Activated naive CD4-positive, alpha-beta T cell treated with anti-CD3 and anti-CD28 coated beads, Interleukin-2, amount 10 ng/mL, durations not matched to agents 7 days and 5 days (primary cell): ENCODE results near the gene CYTIP.
A peak's percentile ranks its signal among the peaks of the same experiment; 100 is the strongest.

Source experiments
- CTCF ChIA-PET: fragments of 350-600 bp; sonication (Branson Sonifier 250); formaldehyde crosslinking; loops from one replicate; lab custom pipeline; 2021; ENCODE audit warnings: antibody characterized with exemption; lab: Charles Lee
- DNase-seq: peaks from one replicate; pipeline ENCODE4 v3.0.0-alpha.2; 2020
- H3K27ac Mint-ChIP-seq: one replicate; pipeline ENCODE4 v1.8.0; 2021; ENCODE audit warnings: mild to moderate bottlenecking, moderate library complexity, mixed read lengths
- H3K27me3 Mint-ChIP-seq: one replicate; pipeline ENCODE4 v1.8.0; 2021; ENCODE audit warnings: mild to moderate bottlenecking, mixed read lengths
- H3K36me3 Mint-ChIP-seq: one replicate; pipeline ENCODE4 v1.8.0; 2021; ENCODE audit warnings: mixed read lengths
- H3K4me1 Mint-ChIP-seq: one replicate; pipeline ENCODE4 v1.8.0; 2021; ENCODE audit warnings: mixed read lengths
- H3K4me3 Mint-ChIP-seq: one replicate; pipeline ENCODE4 v1.8.0; 2021; ENCODE audit warnings: mild to moderate bottlenecking, moderate library complexity, mixed read lengths
- H3K9me3 Mint-ChIP-seq: one replicate; pipeline ENCODE4 v1.8.0; 2021; ENCODE audit warnings: mixed read lengths

The CYTIP gene

GRCh38 chr2:157475722-157476390 lies 32.0 kb upstream of the CYTIP start:
- Mint-ChIP-seq H3K36me3 (peaks cover 28% of the 10 kb centered on the region), H3K4me3 (no peak overlapping the region), H3K27me3 (no peaks in the 10 kb centered on the region), H3K4me1 (peaks cover 93% of the 10 kb centered on the region), H3K9me3 (peaks cover 5% of the 10 kb centered on the region), H3K27ac (peak overlapping the region; percentile 93)
- no peak for DNase-seq
- CTCF ChIA-PET = interaction anchor here (0.6 to 1.8 kb wide), 2 partner anchors 15 kb away, joined by 3 to 4 read pairs; no protein-coding TSS in a partner anchor

GRCh38 chr2:157473581-157473980 lies 29.7 kb upstream of the CYTIP start:
- DNase-seq = no peak

GRCh38 chr2:157471078-157471477 lies 27.2 kb upstream of the CYTIP start:
- Mint-ChIP-seq H3K9me3 (no peaks in the 10 kb centered on the region), H3K4me1 (peaks cover 95% of the 10 kb centered on the region), H3K4me3 (peak overlapping the region; percentile 12), H3K27me3 (no peaks in the 10 kb centered on the region), H3K36me3 (peaks cover 29% of the 10 kb centered on the region), H3K27ac (peak overlapping the region; percentile 100)
- CTCF ChIA-PET = no interaction called here
- peak; percentile 38 for DNase-seq

More at GRCh38 chr2:157473581-157473980, 29.7 kb upstream of the CYTIP start:
- Mint-ChIP-seq H3K27ac (peak overlapping the region; percentile 70), H3K27me3 (no peaks in the 10 kb centered on the region), H3K36me3 (peaks cover 14% of the 10 kb centered on the region), H3K9me3 (peaks cover 1% of the 10 kb centered on the region), H3K4me3 (no peak overlapping the region), H3K4me1 (peaks cover 93% of the 10 kb centered on the region)
- CTCF ChIA-PET = interaction anchor here (1.0 to 2.3 kb wide), 4 partner anchors 20 to 146 kb away, joined by 4 to 9 read pairs (median 6); no protein-coding TSS in a partner anchor

GRCh38 chr2:157470321-157470720 lies 26.4 kb upstream of the CYTIP start:
- peak overlapping the region; percentile 70 for H3K4me3 Mint-ChIP-seq
- CTCF ChIA-PET = interaction anchor here (0.7 to 1.5 kb wide), 4 partner anchors 17 to 134 kb away, joined by 3 to 4 read pairs (median 3); no protein-coding TSS in a partner anchor
- DNase-seq = no peak
- peaks cover 32% of the 10 kb centered on the region for H3K36me3 Mint-ChIP-seq
- H3K9me3 Mint-ChIP-seq = peaks cover 1% of the 10 kb centered on the region
- no peaks in the 10 kb centered on the region for H3K27me3 Mint-ChIP-seq
- H3K27ac Mint-ChIP-seq = peak overlapping the region; percentile 100
- H3K4me1 Mint-ChIP-seq = peaks cover 95% of the 10 kb centered on the region

GRCh38 chr2:157469726-157470125 lies 25.8 kb upstream of the CYTIP start:
- peaks cover 32% of the 10 kb centered on the region for H3K36me3 Mint-ChIP-seq
- no peaks in the 10 kb centered on the region for H3K27me3 Mint-ChIP-seq
- H3K4me3 Mint-ChIP-seq = peak overlapping the region; percentile 70
- no peak for DNase-seq
- peaks cover 97% of the 10 kb centered on the region for H3K4me1 Mint-ChIP-seq
- CTCF ChIA-PET = interaction anchor here (1.0 to 1.5 kb wide), 4 partner anchors 16 to 133 kb away, joined by 3 to 4 read pairs (median 4); no protein-coding TSS in a partner anchor
- peaks cover 1% of the 10 kb centered on the region for H3K9me3 Mint-ChIP-seq
- peak overlapping the region; percentile 100 for H3K27ac Mint-ChIP-seq

GRCh38 chr2:157468931-157469708 lies 25.2 kb upstream of the CYTIP start:
- peak overlapping the region; percentile 100 for H3K27ac Mint-ChIP-seq

GRCh38 chr2:157466764-157467163 lies 22.9 kb upstream of the CYTIP start:
- Mint-ChIP-seq H3K27ac (peak overlapping the region; percentile 100), H3K36me3 (peaks cover 24% of the 10 kb centered on the region), H3K4me1 (peaks cover 98% of the 10 kb centered on the region), H3K4me3 (no peak overlapping the region), H3K27me3 (no peaks in the 10 kb centered on the region), H3K9me3 (peaks cover 1% of the 10 kb centered on the region)
- no peak for DNase-seq
- CTCF ChIA-PET = interaction anchor here (0.8 to 3.5 kb wide), 5 partner anchors 12 to 140 kb away, joined by 3 to 14 read pairs (median 6); partner anchors contain the start of genes CYTIP and ERMN

More at GRCh38 chr2:157468931-157469708, 25.2 kb upstream of the CYTIP start:
- peaks cover 1% of the 10 kb centered on the region for H3K9me3 Mint-ChIP-seq
- H3K4me3 Mint-ChIP-seq = peak overlapping the region; percentile 70
- DNase-seq = no peak
- no peaks in the 10 kb centered on the region for H3K27me3 Mint-ChIP-seq
- peaks cover 32% of the 10 kb centered on the region for H3K36me3 Mint-ChIP-seq
- peaks cover 97% of the 10 kb centered on the region for H3K4me1 Mint-ChIP-seq
- CTCF ChIA-PET = interaction anchor here (0.8 to 3.5 kb wide), 7 partner anchors 9 to 38 kb away, joined by 3 to 14 read pairs (median 4); no protein-coding TSS in a partner anchor

- CTCF ChIA-PET = interaction anchor here (1.3 to 3.5 kb wide), 3 partner anchors 13 to 138 kb away, joined by 5 to 14 read pairs (median 6); partner anchors contain the start of gene CYTIP
- H3K4me3 Mint-ChIP-seq = no peak overlapping the region
- H3K36me3 Mint-ChIP-seq = peaks cover 22% of the 10 kb centered on the region
- peak overlapping the region; percentile 15 for H3K27ac Mint-ChIP-seq
- DNase-seq = no peak
- peaks cover 100% of the 10 kb centered on the region for H3K4me1 Mint-ChIP-seq
- no peaks in the 10 kb centered on the region for H3K27me3 Mint-ChIP-seq
- H3K9me3 Mint-ChIP-seq = peaks cover 1% of the 10 kb centered on the region
These were observed 21.7 kb upstream of the CYTIP start for GRCh38 chr2:157465554-157465953.

GRCh38 chr2:157463002-157463401 lies 19.1 kb upstream of the CYTIP start:
- no peak overlapping the region for H3K4me3 Mint-ChIP-seq
- H3K36me3 Mint-ChIP-seq = peaks cover 26% of the 10 kb centered on the region
- CTCF ChIA-PET = no interaction called here
- H3K27ac Mint-ChIP-seq = peak overlapping the region; percentile 88
- H3K27me3 Mint-ChIP-seq = no peaks in the 10 kb centered on the region
- DNase-seq = no peak
- peaks cover 98% of the 10 kb centered on the region for H3K4me1 Mint-ChIP-seq
- H3K9me3 Mint-ChIP-seq = peaks cover 1% of the 10 kb centered on the region

GRCh38 chr2:157460897-157461296 lies 17.0 kb upstream of the CYTIP start:
- H3K9me3 Mint-ChIP-seq = peaks cover 1% of the 10 kb centered on the region
- H3K4me1 Mint-ChIP-seq = peaks cover 94% of the 10 kb centered on the region
- DNase-seq = no peak
- H3K36me3 Mint-ChIP-seq = peaks cover 20% of the 10 kb centered on the region
- no peak overlapping the region for H3K4me3 Mint-ChIP-seq
- CTCF ChIA-PET = interaction anchor here (0.8 to 2.1 kb wide), 5 partner anchors 15 to 36 kb away, joined by 3 to 7 read pairs (median 4); no protein-coding TSS in a partner anchor
- H3K27ac Mint-ChIP-seq = peak overlapping the region; percentile 11
- H3K27me3 Mint-ChIP-seq = no peaks in the 10 kb centered on the region

- peaks cover 94% of the 10 kb centered on the region for H3K4me1 Mint-ChIP-seq
- CTCF ChIA-PET = interaction anchor here (0.8 to 2.1 kb wide), 4 partner anchors 14 to 37 kb away, joined by 3 to 7 read pairs (median 4); no protein-coding TSS in a partner anchor
- H3K9me3 Mint-ChIP-seq = no peaks in the 10 kb centered on the region
- peak overlapping the region; percentile 78 for H3K27ac Mint-ChIP-seq
- H3K27me3 Mint-ChIP-seq = no peaks in the 10 kb centered on the region
- H3K4me3 Mint-ChIP-seq = peak overlapping the region; percentile 52
- H3K36me3 Mint-ChIP-seq = peaks cover 17% of the 10 kb centered on the region
- DNase-seq = no peak
These were observed 16.5 kb upstream of the CYTIP start for GRCh38 chr2:157460384-157460837.

- CTCF ChIA-PET = interaction anchor here (1.4 to 1.6 kb wide), 3 partner anchors 18 to 29 kb away, joined by 4 to 5 read pairs (median 4); no protein-coding TSS in a partner anchor
- H3K4me1 Mint-ChIP-seq = peaks cover 90% of the 10 kb centered on the region
- H3K9me3 Mint-ChIP-seq = no peaks in the 10 kb centered on the region
- no peak for DNase-seq
- H3K4me3 Mint-ChIP-seq = peak overlapping the region; percentile 14
- H3K36me3 Mint-ChIP-seq = peaks cover 17% of the 10 kb centered on the region
- peak overlapping the region; percentile 33 for H3K27ac Mint-ChIP-seq
- no peaks in the 10 kb centered on the region for H3K27me3 Mint-ChIP-seq
These were observed 15.6 kb upstream of the CYTIP start for GRCh38 chr2:157459486-157459885.

GRCh38 chr2:157447741-157448140 lies 3.9 kb upstream of the CYTIP start:
- Mint-ChIP-seq H3K27me3 (no peaks in the 10 kb centered on the region), H3K36me3 (peaks cover 9% of the 10 kb centered on the region), H3K27ac (peak overlapping the region; percentile 88), H3K4me1 (peaks cover 64% of the 10 kb centered on the region), H3K4me3 (peak overlapping the region; percentile 69), H3K9me3 (no peaks in the 10 kb centered on the region)
- DNase-seq = no peak
- CTCF ChIA-PET = interaction anchor here (1.0 to 1.4 kb wide), 3 partner anchors 10 to 14 kb away, joined by 3 to 4 read pairs (median 4); no protein-coding TSS in a partner anchor
